Endothelial cell of umbilical vein (primary cell): ENCODE results near the gene NDUFS6. TPM values are rescaled to one million over a fixed set of nuclear protein-coding genes. Genes with fewer than 3 reads are reported as not detected.

Source experiments
- BruUV-seq: library from RNA; stranded (reverse); fragments of 400-500 nt; replicated peaks from 2 replicates; lab custom pipeline; 2021; lab: Mats Ljungman, UMichigan
- CTCF ChIA-PET: fragments of 300-600, 350-600 bp; sonication (Branson Sonifier 250); formaldehyde crosslinking; loops from one replicate; lab custom pipeline; 2021; ENCODE audit warnings: antibody characterized with exemption, inconsistent platforms; lab: Charles Lee
- POLR2A ChIA-PET: fragments of 300-600, 350-600 bp; sonication (Branson Sonifier 250); formaldehyde crosslinking; loops from one replicate; lab custom pipeline; 2021; ENCODE audit warnings: antibody characterized with exemption, inconsistent platforms; lab: Charles Lee
- DNase-seq: peaks from one replicate; pipeline ENCODE4 v3.0.0-alpha.2; 2011; ENCODE audit warnings: low read depth, low spot score
- FAIRE-seq: peaks from 2 replicates; lab custom pipeline; 2011; peaks lifted over from hg19 to GRCh38; lab: Jason Lieb, UNC
- H2AFZ ChIP-seq: 2 replicates; pipeline ENCODE4 v1.6.0; 2012; ENCODE audit warnings: low read depth, low read length, control low read depth, inconsistent platforms
- H3K27ac ChIP-seq: 2 replicates; pipeline ENCODE4 v1.5.1; 2011; ENCODE audit warnings: low read depth, mild to moderate bottlenecking, control low read depth, low read length, moderate library complexity; ENCODE audit not compliant: insufficient read depth
- H3K27me3 ChIP-seq, 2 experiments: 2 replicates each; pipeline versions ENCODE4 v1.6.0 to v1.6.1; 2011; ENCODE audit warnings: low read length in 2 of 2, mixed read lengths in 1 of 2; ENCODE audit not compliant: control insufficient read depth in 2 of 2, insufficient read depth in 2 of 2
- H3K36me3 ChIP-seq, 2 experiments: 2 replicates in 1 of 2; 3 replicates in 1 of 2; pipeline ENCODE4 v1.5.1; 2011; ENCODE audit warnings: low read length in 2 of 2, mild to moderate bottlenecking in 1 of 2, moderate library complexity in 1 of 2; ENCODE audit not compliant: control insufficient read depth in 2 of 2, insufficient read depth in 2 of 2; ENCODE audit errors: extremely low read depth in 1 of 2
- H3K4me1 ChIP-seq: 3 replicates; pipeline ENCODE4 v1.5.1; 2011; ENCODE audit warnings: mild to moderate bottlenecking, low read length; ENCODE audit not compliant: control insufficient read depth, insufficient read depth; ENCODE audit errors: extremely low read depth
- H3K4me2 ChIP-seq: 2 replicates; pipeline ENCODE4 v1.6.1; 2011; ENCODE audit warnings: low read length, control low read depth, mixed read lengths; ENCODE audit not compliant: insufficient read depth
- H3K4me3 ChIP-seq, 3 experiments: fragments of 200-600 bp in 1 of 3; sonication (generic), shearing (Covaris generic) in 1 of 3; replicated peaks in 1 of 3; 2 replicates each; pipeline ENCODE4 v1.5.1; 2011 to 2016; ENCODE audit warnings: control low read depth in 3 of 3, low read length in 3 of 3, mild to moderate bottlenecking in 2 of 3, inconsistent platforms in 1 of 3, low read depth in 1 of 3, moderate library complexity in 1 of 3; ENCODE audit not compliant: insufficient read depth in 1 of 3
- H3K79me2 ChIP-seq: 2 replicates; pipeline ENCODE4 v1.6.0; 2012; ENCODE audit warnings: low read length, inconsistent platforms; ENCODE audit not compliant: control insufficient read depth, insufficient read depth
- H3K9ac ChIP-seq: replicated peaks from 2 replicates; pipeline ENCODE3; 2011; ENCODE audit warnings: low read length, control low read depth; ENCODE audit not compliant: insufficient read depth; ENCODE audit errors: extremely low read depth
- H3K9me1 ChIP-seq: replicated peaks from 3 replicates; pipeline ENCODE4 v1.6.0; 2011; ENCODE audit warnings: mild to moderate bottlenecking, low read length; ENCODE audit not compliant: control insufficient read depth, insufficient read depth; ENCODE audit errors: extremely low read depth
- H3K9me3 ChIP-seq: replicated peaks from 2 replicates; pipeline ENCODE4 v1.5.1; 2012; ENCODE audit warnings: low read length, inconsistent platforms; ENCODE audit not compliant: control insufficient read depth, insufficient read depth
- H4K20me1 ChIP-seq: replicated peaks from 2 replicates; pipeline ENCODE3; 2011; ENCODE audit warnings: mild to moderate bottlenecking, low read length; ENCODE audit not compliant: control insufficient read depth, insufficient read depth; ENCODE audit errors: extremely low read depth
- CTCF ChIP-seq, 2 donors: IDR thresholded peaks; 1 replicate in 1 of 2; 2 replicates in 1 of 2; pipeline ENCODE4 v1.5.1; 2011; ENCODE audit warnings: low read length in 2 of 2, mild to moderate bottlenecking in 2 of 2, moderate library complexity in 2 of 2, control low read depth in 1 of 2, inconsistent platforms in 1 of 2, low read depth in 1 of 2; ENCODE audit not compliant: insufficient read depth in 1 of 2; ENCODE audit errors: extremely low read depth in 1 of 2
- EZH2 ChIP-seq: IDR thresholded peaks from 2 replicates; pipeline ENCODE4 v1.6.1; 2012; ENCODE audit warnings: borderline replicate concordance, low read depth, mild to moderate bottlenecking, moderate library complexity, low read length, inconsistent platforms; ENCODE audit not compliant: severe bottlenecking
- FOS ChIP-seq: IDR thresholded peaks from 2 replicates; pipeline ENCODE4 v1.6.1; 2011; ENCODE audit warnings: mild to moderate bottlenecking, low read length, moderate library complexity, borderline replicate concordance; ENCODE audit not compliant: insufficient read depth
- GATA2 ChIP-seq: IDR thresholded peaks from 2 replicates; pipeline ENCODE4 v1.7.0; 2011; ENCODE audit warnings: low read depth, mild to moderate bottlenecking, moderate library complexity, mixed read lengths, low read length; ENCODE audit not compliant: insufficient read length, insufficient read depth
- JUN ChIP-seq: IDR thresholded peaks from 2 replicates; pipeline ENCODE4 v1.6.1; 2011; ENCODE audit warnings: borderline replicate concordance, low read depth; ENCODE audit not compliant: insufficient read length, insufficient read depth
- MAX ChIP-seq: IDR thresholded peaks from 2 replicates; pipeline ENCODE4 v1.6.1; 2011; ENCODE audit not compliant: insufficient read depth, insufficient read length
- POLR2A ChIP-seq: IDR thresholded peaks from 2 replicates; pipeline ENCODE4 v1.6.1; 2012; ENCODE audit warnings: low read depth, mild to moderate bottlenecking, control low read depth, low read length
- POLR2AphosphoS5 ChIP-seq: IDR thresholded peaks from 2 replicates; pipeline ENCODE4 v1.6.1; 2012; ENCODE audit warnings: low read depth, mild to moderate bottlenecking, control low read depth, low read length, moderate library complexity; ENCODE audit not compliant: insufficient read depth
- dilution Hi-C: fragments of 300-500 bp; cut with MboI; formaldehyde crosslinking; loops from one replicate; pipeline ENCODE4 v1.15.0; 2019; ENCODE audit warnings: low sequenced_read_pairs; ENCODE audit not compliant: extremely low pct_ligation_motif_present
- intact Hi-C: fragments of 100-400 bp; cut with micrococcal nuclease; formaldehyde crosslinking; loops from one replicate; pipeline ENCODE4 v1.10.0; 2022
- polyA plus RNA-seq, 4 experiments: library from polyadenylated mRNA; depleted of rRNA in 3 of 4; stranded (reverse) in 3 of 4; unstranded in 1 of 4; fragments of >200 nt; gene quantifications; 2 replicates each; pipeline versions ENCODE4 v1.2.1 to v1.2.3, GENCODE V29; 2011 to 2012; ENCODE audit warnings: missing spikeins in 1 of 4
- total RNA-seq: library from RNA; stranded (reverse); gene quantifications from 2 replicates; pipeline ENCODE4 v1.2.3, GENCODE V29; 2021

The NDUFS6 gene
- total and polyA plus RNA-seq, 2 donors (not counting 3 experiments of a cell fraction or from before 2014, with no cell fraction given): 42.5 to 127 TPM

GRCh38 chr5:1783216-1783554 lies 18.0 kb upstream of the NDUFS6 start:
- Histone ChIP-seq H3K4me2 (no peak overlapping the region), H3K9ac (no peak overlapping the region), H3K9me3 (no peaks in the 10 kb centered on the region), H2AFZ (no peak overlapping the region), H3K79me2 (no peaks in the 10 kb centered on the region), H3K27me3 (no peaks in the 10 kb centered on the region), H3K9me1 (no peaks in the 10 kb centered on the region), H4K20me1 (no peaks in the 10 kb centered on the region), H3K27ac (no peak overlapping the region), H3K4me3 (no peak overlapping the region), H3K4me1 (no peaks in the 10 kb centered on the region), H3K36me3 (no peaks in the 10 kb centered on the region)
- BruUV-seq: no TSS peak
- TF ChIP-seq MAX: no peak
- no peak for TF ChIP-seq FOS
- TF ChIP-seq POLR2AphosphoS5: no peak
- no peak for TF ChIP-seq JUN
- TF ChIP-seq GATA2: no peak
- no peak for TF ChIP-seq CTCF (IDR thresholded peaks at IDR 0.05; ENCODE audit: extremely low read depth in 1 of 2, insufficient read depth in 1 of 2, low read depth in 1 of 2, low read length in 2 of 2)
- TF ChIP-seq EZH2: no peak
- TF ChIP-seq POLR2A: no peak
- FAIRE-seq: no peak
- DNase-seq: no peak
- intact Hi-C loops: no loop called here
- dilution Hi-C loops: no loop called here
- ChIA-PET POLR2A (no interaction called here), CTCF (no interaction called here)
